Measurements from ENCODE around the gene ACKR2. TPM values are rescaled to one million over a fixed set of nuclear protein-coding genes. Genes with fewer than 3 reads are reported as not detected.

The ACKR2 gene
- total RNA-seq: 1 to 10 TPM; 2.3 to 2.8 TPM

- ChIA-PET POLR2A (interaction anchor here (0.6 kb wide), 1 partner anchor 22 kb away, joined by 3 read pairs; no protein-coding TSS in a partner anchor), CTCF (no interaction called here)
- Mint-ChIP-seq H3K27ac (no peak within 1 kb of the TSS), H3K4me3 (no peak within 1 kb of the TSS), H3K27me3 (ENCODE audit: low read depth) (peaks cover 24% of the 10 kb centered on the region), H3K36me3 (ENCODE audit: low read depth) (no peaks in the 10 kb centered on the region), H3K9me3 (ENCODE audit: insufficient read depth) (no peaks in the 10 kb centered on the region), H3K4me1 (ENCODE audit: low read depth) (peaks cover 6% of the 10 kb centered on the region)
- no peak for ATAC-seq
- no peak for DNase-seq
Measured at GRCh38 chr3:42809202-42809601, at the start of gene ACKR2. Gene ACKR2 (plus strand): TSS chr3:42809445. CDS start chr3:42864503, 55,058 bp downstream.

- DNase-seq (no peak), ATAC-seq (no peak)
- no peak overlapping the region for H3K4me3 Mint-ChIP-seq
- no peaks in the 10 kb centered on the region for H3K36me3 Mint-ChIP-seq (ENCODE audit: low read depth)
- no peaks in the 10 kb centered on the region for H3K4me1 Mint-ChIP-seq (ENCODE audit: low read depth)
- ChIA-PET CTCF (interaction anchor here (0.7 to 1.3 kb wide), 2 partner anchors 18 to 21 kb away, joined by 3 read pairs; no protein-coding TSS in a partner anchor), POLR2A (no interaction called here)
- H3K27ac Mint-ChIP-seq: no peak overlapping the region
- no peaks in the 10 kb centered on the region for H3K9me3 Mint-ChIP-seq (ENCODE audit: insufficient read depth)
- H3K27me3 Mint-ChIP-seq (ENCODE audit: low read depth): peaks cover 10% of the 10 kb centered on the region
Measured at GRCh38 chr3:42762046-42762724, 47.1 kb upstream of the ACKR2 start.

GRCh38 chr3:42763021-42763420, 46.2 kb upstream of the ACKR2 start:
- ATAC-seq (no peak), DNase-seq (no peak)
- H3K4me1 Mint-ChIP-seq (ENCODE audit: low read depth): no peaks in the 10 kb centered on the region
- peaks cover 12% of the 10 kb centered on the region for H3K27me3 Mint-ChIP-seq (ENCODE audit: low read depth)
- no peak overlapping the region for H3K4me3 Mint-ChIP-seq
- POLR2A ChIA-PET: no interaction called here
- H3K27ac Mint-ChIP-seq: no peak overlapping the region
- H3K9me3 Mint-ChIP-seq (ENCODE audit: insufficient read depth): no peaks in the 10 kb centered on the region
- no peaks in the 10 kb centered on the region for H3K36me3 Mint-ChIP-seq (ENCODE audit: low read depth)
- CTCF ChIA-PET: interaction anchor here (0.7 to 1.3 kb wide), 3 partner anchors 15 to 22 kb away, joined by 3 read pairs; no protein-coding TSS in a partner anchor

GRCh38 chr3:42764115-42764514, 45.1 kb upstream of the ACKR2 start:
- H3K9me3 Mint-ChIP-seq (ENCODE audit: insufficient read depth): no peaks in the 10 kb centered on the region
- DNase-seq: no peak
- ChIA-PET POLR2A (no interaction called here), CTCF (interaction anchor here (1.2 kb wide), 1 partner anchor 16 kb away, joined by 3 read pairs; no protein-coding TSS in a partner anchor)
- H3K27ac Mint-ChIP-seq: no peak overlapping the region
- peaks cover 7% of the 10 kb centered on the region for H3K27me3 Mint-ChIP-seq (ENCODE audit: low read depth)
- no peaks in the 10 kb centered on the region for H3K4me1 Mint-ChIP-seq (ENCODE audit: low read depth)
- no peak overlapping the region for H3K4me3 Mint-ChIP-seq
- ATAC-seq: no peak
- H3K36me3 Mint-ChIP-seq (ENCODE audit: low read depth): no peaks in the 10 kb centered on the region

- no peaks in the 10 kb centered on the region for H3K9me3 Mint-ChIP-seq (ENCODE audit: insufficient read depth)
- H3K36me3 Mint-ChIP-seq (ENCODE audit: low read depth): no peaks in the 10 kb centered on the region
- POLR2A ChIA-PET: no interaction called here
- CTCF ChIA-PET: no interaction called here
- H3K4me3 Mint-ChIP-seq: no peak overlapping the region
- peaks cover 7% of the 10 kb centered on the region for H3K27me3 Mint-ChIP-seq (ENCODE audit: low read depth)
- ATAC-seq: no peak
- H3K27ac Mint-ChIP-seq: no peak overlapping the region
- DNase-seq: no peak
- H3K4me1 Mint-ChIP-seq (ENCODE audit: low read depth): no peaks in the 10 kb centered on the region
Measured at GRCh38 chr3:42764561-42765295, 44.5 kb upstream of the ACKR2 start.

GRCh38 chr3:42769477-42770131, 39.6 kb upstream of the ACKR2 start:
- Mint-ChIP-seq H3K27ac (no peak overlapping the region), H3K4me1 (ENCODE audit: low read depth) (peaks cover 12% of the 10 kb centered on the region), H3K9me3 (ENCODE audit: insufficient read depth) (no peaks in the 10 kb centered on the region), H3K4me3 (no peak overlapping the region), H3K36me3 (ENCODE audit: low read depth) (no peaks in the 10 kb centered on the region), H3K27me3 (ENCODE audit: low read depth) (peaks cover 15% of the 10 kb centered on the region)
- no peak for DNase-seq
- ChIA-PET POLR2A (no interaction called here), CTCF (interaction anchor here (0.6 to 1.6 kb wide), 2 partner anchors 10 to 58 kb away, joined by 3 to 4 read pairs; no protein-coding TSS in a partner anchor)
- ATAC-seq: no peak

GRCh38 chr3:42771271-42771670, 38.0 kb upstream of the ACKR2 start:
- Mint-ChIP-seq H3K36me3 (ENCODE audit: low read depth) (no peaks in the 10 kb centered on the region), H3K27me3 (ENCODE audit: low read depth) (peaks cover 10% of the 10 kb centered on the region), H3K4me1 (ENCODE audit: low read depth) (peaks cover 12% of the 10 kb centered on the region), H3K9me3 (ENCODE audit: insufficient read depth) (no peaks in the 10 kb centered on the region), H3K27ac (no peak overlapping the region), H3K4me3 (no peak overlapping the region)
- POLR2A ChIA-PET: no interaction called here
- DNase-seq: no peak
- CTCF ChIA-PET: interaction anchor here (1.6 to 1.9 kb wide), 2 partner anchors 9 to 60 kb away, joined by 4 to 7 read pairs; no protein-coding TSS in a partner anchor
- ATAC-seq: no peak

GRCh38 chr3:42772670-42773408, 36.4 kb upstream of the ACKR2 start, which contains the start of gene CCDC13:
Gene CCDC13 (minus strand): TSS chr3:42773253. CDS start chr3:42758345, 14,908 bp downstream.
- Mint-ChIP-seq H3K4me3 (peak within 1 kb of the TSS; percentile 79), H3K36me3 (ENCODE audit: low read depth) (no peaks in the 10 kb centered on the region), H3K27ac (peak within 1 kb of the TSS; percentile 77), H3K27me3 (ENCODE audit: low read depth) (peaks cover 8% of the 10 kb centered on the region), H3K4me1 (ENCODE audit: low read depth) (peaks cover 12% of the 10 kb centered on the region), H3K9me3 (ENCODE audit: insufficient read depth) (no peaks in the 10 kb centered on the region)
- peak; percentile 94 for ATAC-seq
- DNase-seq: peak; percentile 96
- ChIA-PET CTCF (interaction anchor here (1.9 kb wide), 1 partner anchor 58 kb away, joined by 7 read pairs; no protein-coding TSS in a partner anchor), POLR2A (no interaction called here)

- H3K27me3 Mint-ChIP-seq (ENCODE audit: low read depth): peaks cover 8% of the 10 kb centered on the region
- H3K36me3 Mint-ChIP-seq (ENCODE audit: low read depth): no peaks in the 10 kb centered on the region
- ChIA-PET POLR2A (no interaction called here), CTCF (no interaction called here)
- peak overlapping the region; percentile 77 for H3K27ac Mint-ChIP-seq
- H3K4me3 Mint-ChIP-seq: peak overlapping the region; percentile 79
- peak; percentile 16 for ATAC-seq
- H3K4me1 Mint-ChIP-seq (ENCODE audit: low read depth): peaks cover 12% of the 10 kb centered on the region
- DNase-seq: no peak
- no peaks in the 10 kb centered on the region for H3K9me3 Mint-ChIP-seq (ENCODE audit: insufficient read depth)
Measured at GRCh38 chr3:42773409-42773751, 35.9 kb upstream of the ACKR2 start.

- Mint-ChIP-seq H3K27ac (no peak overlapping the region), H3K27me3 (ENCODE audit: low read depth) (no peaks in the 10 kb centered on the region), H3K4me3 (no peak overlapping the region), H3K4me1 (ENCODE audit: low read depth) (peaks cover under 1% of the 10 kb centered on the region), H3K36me3 (ENCODE audit: low read depth) (peaks cover 10% of the 10 kb centered on the region), H3K9me3 (ENCODE audit: insufficient read depth) (no peaks in the 10 kb centered on the region)
- ChIA-PET POLR2A (no interaction called here), CTCF (interaction anchor here (0.9 to 4.7 kb wide), 8 partner anchors 22 to 103 kb away, joined by 3 to 23 read pairs (median 10); no protein-coding TSS in a partner anchor)
- ATAC-seq: no peak
- no peak for DNase-seq
Measured at GRCh38 chr3:42778644-42779043, 30.6 kb upstream of the ACKR2 start.

GRCh38 chr3:42780398-42780797, 28.8 kb upstream of the ACKR2 start:
- ChIA-PET CTCF (interaction anchor here (0.6 to 4.7 kb wide), 16 partner anchors 10 to 182 kb away, joined by 3 to 23 read pairs (median 4); no protein-coding TSS in a partner anchor), POLR2A (no interaction called here)
- Mint-ChIP-seq H3K4me3 (no peak overlapping the region), H3K4me1 (ENCODE audit: low read depth) (no peaks in the 10 kb centered on the region), H3K36me3 (ENCODE audit: low read depth) (peaks cover 15% of the 10 kb centered on the region), H3K27ac (no peak overlapping the region), H3K9me3 (ENCODE audit: insufficient read depth) (no peaks in the 10 kb centered on the region), H3K27me3 (ENCODE audit: low read depth) (no peaks in the 10 kb centered on the region)
- no peak for ATAC-seq
- no peak for DNase-seq

Measured in activated CD8-positive, alpha-beta T cell treated with anti-CD3 and anti-CD28 coated beads, Interleukin-2, amount 10 ng/mL, durations not matched to agents 7 days and 5 days (primary cell).